ENCODE measurements around the gene COPG1. TPM values are rescaled to one million over a fixed set of nuclear protein-coding genes. Genes with fewer than 3 reads are reported as not detected.

COPG1 gene
- total and polyA plus RNA-seq, 9 of the 15 experiments (the other 6 are each of a cell fraction or from before 2014, with no cell fraction given): 40.3 to 105 (median 62.4) TPM

GRCh38 chr3:129233538-129233937 lies 15.9 kb upstream of the COPG1 start:
- Histone ChIP-seq H3K4me3 (no peak overlapping the region), H3K4me2 (ENCODE audit: insufficient read depth, low read length) (no peak overlapping the region), H3K36me3 (ENCODE audit: control insufficient read depth, insufficient read depth, low read length) (no peaks in the 10 kb centered on the region), H3K9ac (ENCODE audit: insufficient read depth in 1 of 2, low read depth in 2 of 2, low read length in 2 of 2) (no peak overlapping the region), H4K20me1 (replicated peaks; ENCODE audit: control insufficient read depth, insufficient read depth, low read length) (no peaks in the 10 kb centered on the region), H3K4me1 (replicated peaks in 1 of 2; ENCODE audit: control insufficient read depth in 2 of 2, insufficient read depth in 2 of 2, low read length in 2 of 2) (peaks cover 20 to 28% of the 10 kb centered on the region in 2 experiments; a peak in 4 of 5 replicates), H3K9me3 (replicated peaks; ENCODE audit: control insufficient read depth, insufficient read depth, low read depth, low read length) (no peaks in the 10 kb centered on the region), H3K79me2 (ENCODE audit: control insufficient read depth, insufficient read depth, low read length) (no peaks in the 10 kb centered on the region), H3K9me1 (ENCODE audit: control insufficient read depth, insufficient read depth, low read length) (no peaks in the 10 kb centered on the region), H3K27me3 (ENCODE audit: control insufficient read depth in 2 of 2, insufficient read depth in 2 of 2, low read length in 2 of 2) (no peaks in the 10 kb centered on the region), H3K27ac (ENCODE audit: extremely low read depth, low read depth, low read length) (no peak overlapping the region), H2AFZ (ENCODE audit: low read depth, low read length) (no peak overlapping the region)
- in situ Hi-C loops (cut with MboI) (no loop called here), intact Hi-C loops (cut with micrococcal nuclease) (no loop called here)
- POLR2A ChIA-PET: interaction anchor here (0.5 kb wide), 1 partner anchor 12 kb away, joined by 4 read pairs; no protein-coding TSS in a partner anchor
- WGBS (ENCODE audit: insufficient coverage, low coverage, missing lambda C conversion rate): 46% methylated on average over 2 of the region's 4 CpGs
- peak; percentile 85 for TF ChIP-seq SPI1 (IDR thresholded peaks at IDR 0.05; ENCODE audit: borderline replicate concordance, low read depth, low read length)
- TF ChIP-seq CXXC5 (CRISPR knock-in tag; IDR thresholded peaks at IDR 0.05): no peak
- CTCF ChIA-PET (ENCODE audit: low intra/inter-chr PET ratio): no interaction called here
- FAIRE-seq (no peak), ATAC-seq (no peak), DNase-seq (ENCODE audit: extremely low read depth in 1 of 4, low spot score in 3 of 4) (no peak)
- BruUV-seq (replicated peaks): no TSS peak

- TF ChIP-seq CHD4 (IDR thresholded peaks at IDR 0.05; ENCODE audit: insufficient read depth, insufficient replicate concordance, low read depth, low read length, poor library complexity, severe bottlenecking) (no peak), PRPF4 (IDR thresholded peaks at IDR 0.05; ENCODE audit: insufficient read depth, low read depth, low read length, poor library complexity, severe bottlenecking) (no peak), SIN3A (IDR thresholded peaks at IDR 0.05; ENCODE audit: borderline replicate concordance in 2 of 2, control insufficient read depth in 1 of 2, low read depth in 2 of 2, low read length in 2 of 2) (no peak), CEBPG (CRISPR knock-in tag; IDR thresholded peaks at IDR 0.05) (no peak), CEBPG (tag; conservative IDR thresholded peaks at IDR 0.05 in 1 of 2, IDR thresholded peaks at IDR 0.05 in 1 of 2) (no peak), GTF2E2 (tag; IDR thresholded peaks at IDR 0.05) (no peak), PTTG1 (tag; IDR thresholded peaks at IDR 0.05; ENCODE audit: low read depth) (no peak), BRF1 (IDR thresholded peaks at IDR 0.05; ENCODE audit: borderline replicate concordance, extremely low read depth, insufficient read length) (no peak), ZNF551 (CRISPR knock-in tag; IDR thresholded peaks at IDR 0.05) (no peak), TAF1 (IDR thresholded peaks at IDR 0.05; ENCODE audit: control insufficient read depth, extremely low read depth, insufficient read depth, low read length, severe bottlenecking) (no peak), FOSL1 (tag; conservative IDR thresholded peaks at IDR 0.05) (no peak)
- in situ Hi-C loops (cut with MboI): no loop called here
- no peak overlapping the region for H2AFZ ChIP-seq (ENCODE audit: low read depth, low read length)
- no peaks in the 10 kb centered on the region for H3K27me3 ChIP-seq (ENCODE audit: control insufficient read depth in 2 of 2, insufficient read depth in 2 of 2, low read length in 2 of 2)
- no peaks in the 10 kb centered on the region for H4K20me1 ChIP-seq (replicated peaks; ENCODE audit: control insufficient read depth, insufficient read depth, low read length)
- CTCF ChIA-PET (ENCODE audit: low intra/inter-chr PET ratio): no interaction called here
- WGBS (ENCODE audit: insufficient coverage, low coverage, missing lambda C conversion rate): 89% methylated on average over 3 of the region's 3 CpGs
- no peak overlapping the region for H3K4me3 ChIP-seq
- peaks cover 17 to 27% of the 10 kb centered on the region in 2 experiments; a peak in 4 of 5 replicates for H3K4me1 ChIP-seq (replicated peaks in 1 of 2; ENCODE audit: control insufficient read depth in 2 of 2, insufficient read depth in 2 of 2, low read length in 2 of 2)
- no peaks in the 10 kb centered on the region for H3K79me2 ChIP-seq (ENCODE audit: control insufficient read depth, insufficient read depth, low read length)
- H3K27ac ChIP-seq (ENCODE audit: extremely low read depth, low read depth, low read length): no peak overlapping the region
- BruUV-seq (replicated peaks): no TSS peak
- H3K9me3 ChIP-seq (replicated peaks; ENCODE audit: control insufficient read depth, insufficient read depth, low read depth, low read length): no peaks in the 10 kb centered on the region
- no peak for FAIRE-seq
- H3K9me1 ChIP-seq (ENCODE audit: control insufficient read depth, insufficient read depth, low read length): no peaks in the 10 kb centered on the region
- H3K9ac ChIP-seq (ENCODE audit: insufficient read depth in 1 of 2, low read depth in 2 of 2, low read length in 2 of 2): no peak overlapping the region
- POLR2A ChIA-PET: no interaction called here
- no peak overlapping the region for H3K4me2 ChIP-seq (ENCODE audit: insufficient read depth, low read length)
- no peak for DNase-seq (ENCODE audit: extremely low read depth in 1 of 4, low spot score in 3 of 4)
- no peaks in the 10 kb centered on the region for H3K36me3 ChIP-seq (ENCODE audit: control insufficient read depth, insufficient read depth, low read length)
- intact Hi-C loops (cut with micrococcal nuclease): no loop called here
- ATAC-seq: no peak
These were observed 15.0 kb upstream of the COPG1 start for GRCh38 chr3:129234441-129234840.

All from K562 (cell line).